Hindlimb muscle (tissue), 1 donor: ENCODE data around the gene PIGU. TPM values are rescaled to one million over a fixed set of nuclear protein-coding genes. Genes with fewer than 3 reads are reported as not detected.
A peak's percentile ranks its signal among the peaks of the same experiment; 100 is the strongest.
"Not testable (repeated sequence)": the region's sequence is repeated elsewhere in the genome, so short reads cannot be mapped to it uniquely, and the experiment has no call there.

Source experiments
- DNase-seq: peaks from one replicate; pipeline ENCODE4 v3.0.0-alpha.2; 2013
- polyA plus RNA-seq: library from polyadenylated mRNA; unstranded; fragments of 120-200 nt; gene quantifications from one replicate; pipeline ENCODE4 v1.2.1, GENCODE V29; 2013; ENCODE audit not compliant: insufficient read length

PIGU gene
- polyA plus RNA-seq, 1 donor: 21.9 TPM

DNA sequence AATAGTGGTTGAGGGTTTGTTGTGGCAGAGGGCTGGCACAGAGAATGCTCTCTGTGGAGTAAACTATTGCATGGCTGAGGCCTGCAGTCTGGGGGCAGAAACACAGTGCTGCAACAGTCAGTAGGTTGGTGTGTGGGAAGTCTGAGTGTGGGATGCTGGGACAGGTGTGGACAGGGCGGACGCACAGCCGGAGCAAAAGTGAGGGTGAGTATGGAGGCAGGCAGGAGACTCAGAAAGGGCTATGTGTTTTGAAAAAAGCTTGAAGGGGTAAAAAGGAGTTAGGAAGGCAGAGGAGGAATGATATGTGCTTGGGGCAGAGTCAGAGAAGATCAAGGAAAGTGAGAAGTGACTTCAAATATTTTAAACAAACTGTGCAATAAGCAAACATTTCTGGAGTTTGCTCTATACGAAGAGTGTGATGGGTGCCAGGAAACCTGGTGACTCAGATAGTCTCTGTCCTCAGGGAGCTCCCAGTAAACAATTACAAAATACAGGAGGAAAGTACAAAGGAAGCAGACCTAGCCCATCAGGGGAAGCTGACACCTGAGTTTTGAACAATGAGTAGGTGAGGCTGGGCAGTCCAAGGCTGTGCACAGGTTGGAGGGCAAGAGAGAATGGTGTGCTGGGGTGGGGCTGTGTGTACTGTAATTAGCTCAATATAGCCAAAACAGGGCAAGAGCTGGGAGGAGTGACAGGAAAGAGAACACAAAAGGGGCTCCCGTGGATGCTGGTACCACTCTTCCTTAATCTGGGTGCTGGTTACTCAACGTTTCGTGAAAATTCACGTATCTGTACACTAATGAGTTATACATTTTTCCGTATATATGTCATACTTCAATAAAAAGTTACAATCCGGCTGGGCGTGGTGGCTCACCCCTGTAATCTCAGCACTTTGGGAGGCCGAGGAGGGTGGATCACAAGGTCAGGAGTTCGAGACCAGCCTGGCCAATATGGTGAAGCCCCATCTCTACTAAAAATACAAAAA, 55.2 kb downstream of the PIGU start:
- no peak for DNase-seq

DNA sequence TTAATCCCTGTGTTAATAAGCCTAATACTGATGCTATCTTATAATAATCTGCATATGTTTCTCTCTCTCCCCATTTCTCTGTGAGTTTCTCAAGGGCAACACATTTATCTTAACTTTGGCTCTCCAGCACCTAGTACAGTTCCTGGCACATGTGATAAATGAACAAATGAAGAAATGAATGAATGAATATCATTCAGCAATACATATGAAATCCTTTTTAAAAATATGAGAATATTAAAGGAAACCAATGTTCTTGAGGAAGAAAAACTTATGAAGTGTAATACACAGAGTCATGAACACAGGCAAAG, 55.9 kb downstream of the PIGU start:
- no peak for DNase-seq

DNA sequence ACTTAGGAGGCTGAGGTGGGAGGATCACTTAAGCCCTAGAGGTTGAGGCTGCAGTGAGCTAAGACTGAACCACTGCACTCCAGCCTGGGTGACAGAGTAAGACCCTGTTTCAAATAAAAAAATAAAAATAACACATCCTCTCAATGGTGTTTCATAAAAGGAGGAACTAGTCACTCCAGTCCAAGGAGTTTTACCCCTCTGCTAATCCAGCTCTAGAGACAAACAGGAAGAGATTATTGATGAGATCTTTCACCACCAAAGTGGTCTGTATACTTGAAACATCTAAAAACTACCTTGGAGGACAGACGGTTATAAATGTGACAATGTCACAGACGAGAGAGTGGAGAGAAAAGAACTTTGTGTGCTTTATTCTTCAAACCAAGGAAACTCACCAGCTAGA, 58.2 kb downstream of the PIGU start:
- no peak for DNase-seq

DNA sequence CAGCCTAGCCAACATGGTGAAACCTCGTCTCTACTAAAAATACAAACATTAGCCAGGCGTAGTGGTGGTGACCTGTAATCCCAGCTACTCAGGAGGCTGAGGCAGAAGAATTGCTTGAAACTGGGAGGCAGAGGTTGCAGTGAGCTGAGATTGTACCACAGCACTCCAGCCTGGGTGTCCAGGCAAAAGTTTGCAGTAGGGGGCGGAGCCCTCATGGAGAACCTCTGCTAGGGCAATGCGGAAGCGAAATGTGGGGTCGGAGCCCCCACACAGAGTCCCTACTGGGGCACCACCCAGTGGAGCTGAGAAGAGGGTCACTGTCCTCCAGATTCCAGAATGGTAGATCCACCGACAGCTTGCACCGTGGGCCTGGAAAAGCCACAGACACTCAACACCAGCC, 60.0 kb downstream of the PIGU start:
- not testable (repeated sequence) for DNase-seq

- DNase-seq: no peak
These were observed 61.4 kb downstream of the PIGU start for GRCh38 chr20:34615477-34615876.

DNA sequence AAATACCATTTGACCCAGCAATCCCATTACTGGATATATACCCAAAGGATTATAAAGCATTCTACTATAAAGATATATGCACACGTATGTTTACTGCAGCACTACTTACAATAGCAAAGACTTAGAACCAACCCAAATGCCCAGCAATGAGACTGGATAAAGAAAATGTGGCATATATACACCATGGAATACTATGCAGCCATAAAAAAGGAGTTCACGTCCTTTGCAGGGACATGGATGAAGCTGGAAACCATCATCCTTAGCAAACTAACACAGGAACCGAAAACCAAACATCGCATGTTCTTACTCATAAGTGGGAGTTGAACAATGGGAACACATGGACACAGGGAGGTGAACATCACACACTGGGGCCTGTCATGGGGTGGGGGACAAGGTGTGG, 64.9 kb downstream of the PIGU start:
- not testable (repeated sequence) for DNase-seq

- DNase-seq: no peak
These were observed 69.8 kb downstream of the PIGU start for GRCh38 chr20:34607066-34607465.

GRCh38 chr20:34604980-34605788, 71.7 kb downstream of the PIGU start:
- DNase-seq: peak; percentile 34

- DNase-seq: no peak
These were observed 75.8 kb downstream of the PIGU start for GRCh38 chr20:34600892-34601653.

- DNase-seq: no peak
These were observed 81.3 kb downstream of the PIGU start for GRCh38 chr20:34595377-34596184.

- no peak for DNase-seq
These were observed 90.3 kb downstream of the PIGU start for GRCh38 chr20:34586488-34587163.

GRCh38 chr20:34585019-34585418, 91.9 kb downstream of the PIGU start:
- no peak for DNase-seq

- no peak for DNase-seq
These were observed 93.3 kb downstream of the PIGU start for GRCh38 chr20:34583544-34583943.

DNA sequence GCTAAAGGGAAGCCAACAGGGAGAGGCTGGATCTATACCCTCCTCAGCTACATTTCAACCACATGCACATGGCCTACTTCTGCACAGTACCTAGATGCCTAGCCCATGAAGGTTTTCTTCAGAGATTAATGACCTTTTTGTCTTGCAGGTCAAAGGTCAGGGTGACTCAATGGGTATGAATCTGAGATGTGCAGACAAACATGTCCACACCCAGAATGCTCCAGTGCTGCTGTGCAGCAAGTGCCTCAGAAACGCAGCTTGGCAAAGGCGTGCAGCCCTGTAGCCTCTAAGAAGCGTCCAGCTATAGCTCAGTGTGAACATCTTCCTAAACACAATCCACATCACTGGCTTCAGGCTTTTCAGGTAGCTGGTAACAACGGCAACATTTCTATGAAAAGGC, 94.0 kb downstream of the PIGU start:
- no peak for DNase-seq

- DNase-seq: no peak
These were observed 94.7 kb downstream of the PIGU start for GRCh38 chr20:34582221-34582620.

DNA sequence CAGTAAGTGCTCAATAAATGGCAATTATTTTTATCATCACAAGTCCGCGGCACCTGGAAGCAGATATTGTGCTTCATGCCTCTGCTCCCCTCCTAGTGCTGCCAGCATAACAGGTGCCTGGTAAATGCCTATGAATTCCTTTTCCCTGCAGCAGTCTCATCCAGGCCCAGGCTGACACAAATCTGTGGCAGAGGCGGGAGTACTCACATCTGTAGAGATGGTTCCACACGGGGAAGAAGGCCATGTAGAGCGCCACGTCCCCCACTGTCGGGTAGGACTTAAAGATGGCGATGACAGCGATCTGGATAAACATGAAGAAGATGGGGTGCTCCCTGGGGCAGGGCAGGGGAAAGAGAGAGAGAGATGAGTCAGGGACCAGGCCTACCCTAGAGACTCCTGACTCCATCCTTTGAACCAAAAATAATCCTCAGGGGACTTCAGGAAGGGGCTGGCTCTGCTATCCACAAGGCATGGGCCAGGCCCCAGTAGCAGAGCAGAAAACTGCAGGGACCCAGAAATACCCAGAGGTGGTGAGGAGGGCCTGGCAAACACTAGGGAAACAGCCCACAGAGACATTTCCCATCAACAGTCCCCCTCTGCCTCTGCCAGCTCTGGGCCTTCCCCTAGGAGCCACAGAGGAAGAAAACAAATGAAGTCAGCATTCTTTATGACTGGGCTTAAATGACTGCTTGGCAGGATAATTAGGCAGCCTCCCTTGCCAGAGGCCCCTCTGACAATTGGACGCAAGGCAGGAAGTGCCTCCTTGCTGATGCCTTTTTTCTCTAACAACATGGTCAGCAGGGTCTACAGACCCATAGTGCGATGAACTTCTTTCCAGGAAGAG, 95.3 kb downstream of the PIGU start:
- DNase-seq: no peak

DNA sequence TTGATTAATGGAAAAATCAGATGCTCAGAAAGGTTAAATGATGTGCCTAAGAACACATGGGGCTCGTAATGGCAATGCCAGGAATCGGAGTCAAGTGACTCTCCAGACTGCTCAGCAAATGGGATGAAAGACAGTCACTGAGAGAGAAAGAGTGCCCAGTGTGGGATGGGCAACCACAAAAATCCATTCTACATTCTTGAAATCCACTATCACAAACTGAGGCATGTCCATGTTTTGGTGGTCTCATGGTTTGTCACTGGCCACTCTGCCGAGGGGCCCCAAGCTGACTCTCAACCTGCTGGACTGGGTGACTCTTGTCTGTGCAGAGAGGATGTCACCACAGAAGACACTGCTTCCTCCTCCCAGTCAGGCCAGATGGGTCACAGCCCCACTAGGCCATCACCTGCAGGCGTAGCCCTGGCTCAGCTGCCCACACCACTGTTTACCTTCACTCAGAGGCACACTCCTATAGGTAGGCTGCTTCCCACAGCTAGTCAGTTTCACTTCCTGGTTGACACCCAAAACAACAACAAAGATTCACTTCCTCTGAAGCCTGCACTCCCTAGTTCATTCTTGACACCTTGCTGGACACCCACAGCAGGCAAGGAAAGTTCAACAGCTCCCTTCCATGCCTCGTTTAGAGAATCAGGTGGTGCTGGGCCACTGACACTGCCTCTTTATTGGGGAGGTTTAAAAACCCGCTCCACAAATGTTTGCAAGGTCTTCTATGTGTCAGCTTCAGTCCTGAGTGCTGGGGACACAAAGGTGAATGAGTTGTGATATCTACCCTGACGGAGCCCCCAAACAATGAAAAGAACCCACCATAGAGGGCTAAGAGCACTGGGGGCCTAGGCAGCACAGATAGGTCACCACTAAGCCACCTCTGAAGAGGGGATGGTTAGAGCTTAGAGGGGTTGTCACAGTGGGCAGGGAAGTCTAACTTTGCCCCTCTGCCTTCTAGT, 96.6 kb downstream of the PIGU start:
- no peak for DNase-seq

- DNase-seq: no peak
These were observed 97.5 kb downstream of the PIGU start for GRCh38 chr20:34579191-34579978.
